C4-2B (cell line): ENCODE results near the gene C10orf105.

Experiments used
- ZFX ChIP-seq: fragments of 450-650 bp; IDR thresholded peaks from 2 replicates; pipeline ENCODE4 v1.6.1; 2017
- TF ChIP-seq, protein P1 (sequence below): fragments of 450-650 bp; conservative IDR thresholded peaks from 2 replicates; pipeline ENCODE4 v1.5.1; 2017; ENCODE audit warnings: mild to moderate bottlenecking

DNA sequence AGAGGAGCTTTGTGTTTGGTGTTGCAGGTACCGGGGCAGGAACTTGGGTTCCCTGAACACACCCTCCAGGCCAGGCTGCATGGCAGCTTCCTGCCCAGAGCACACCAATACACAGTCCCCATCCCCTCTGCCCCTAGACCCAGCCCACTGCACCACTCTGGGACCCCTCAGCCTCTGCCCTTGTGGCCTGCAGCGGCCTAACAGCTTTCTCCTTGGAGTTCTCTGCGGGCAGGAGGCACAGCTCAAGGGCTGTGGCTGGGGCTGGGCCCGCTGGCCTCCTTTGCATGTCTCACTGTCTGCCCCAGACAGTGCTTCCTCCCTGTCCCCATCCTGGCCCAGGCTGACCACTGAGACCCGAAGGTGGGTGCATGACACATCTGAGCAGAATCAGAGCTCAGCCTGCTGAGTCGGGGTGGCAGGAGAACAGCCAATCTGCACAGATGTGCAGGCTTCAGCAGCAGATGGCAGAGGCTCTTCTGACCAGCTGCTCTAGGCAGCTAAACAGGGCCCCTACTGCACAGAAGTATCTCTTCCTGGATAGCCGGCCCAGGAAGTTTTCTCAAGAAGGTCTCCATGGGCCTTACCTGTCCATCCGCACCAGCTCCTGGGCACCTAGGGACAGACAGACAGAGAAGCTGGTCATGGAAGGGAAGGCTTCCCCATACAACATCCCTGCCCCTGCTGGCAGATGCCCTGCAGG is 33.0 kb upstream of the C10orf105 start:
- TF ChIP-seq, protein P1, sequence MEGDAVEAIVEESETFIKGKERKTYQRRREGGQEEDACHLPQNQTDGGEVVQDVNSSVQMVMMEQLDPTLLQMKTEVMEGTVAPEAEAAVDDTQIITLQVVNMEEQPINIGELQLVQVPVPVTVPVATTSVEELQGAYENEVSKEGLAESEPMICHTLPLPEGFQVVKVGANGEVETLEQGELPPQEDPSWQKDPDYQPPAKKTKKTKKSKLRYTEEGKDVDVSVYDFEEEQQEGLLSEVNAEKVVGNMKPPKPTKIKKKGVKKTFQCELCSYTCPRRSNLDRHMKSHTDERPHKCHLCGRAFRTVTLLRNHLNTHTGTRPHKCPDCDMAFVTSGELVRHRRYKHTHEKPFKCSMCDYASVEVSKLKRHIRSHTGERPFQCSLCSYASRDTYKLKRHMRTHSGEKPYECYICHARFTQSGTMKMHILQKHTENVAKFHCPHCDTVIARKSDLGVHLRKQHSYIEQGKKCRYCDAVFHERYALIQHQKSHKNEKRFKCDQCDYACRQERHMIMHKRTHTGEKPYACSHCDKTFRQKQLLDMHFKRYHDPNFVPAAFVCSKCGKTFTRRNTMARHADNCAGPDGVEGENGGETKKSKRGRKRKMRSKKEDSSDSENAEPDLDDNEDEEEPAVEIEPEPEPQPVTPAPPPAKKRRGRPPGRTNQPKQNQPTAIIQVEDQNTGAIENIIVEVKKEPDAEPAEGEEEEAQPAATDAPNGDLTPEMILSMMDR = no peak
- TF ChIP-seq ZFX = no peak
